ENCODE measurements around the gene CAMTA1.

The CAMTA1 gene

DNA sequence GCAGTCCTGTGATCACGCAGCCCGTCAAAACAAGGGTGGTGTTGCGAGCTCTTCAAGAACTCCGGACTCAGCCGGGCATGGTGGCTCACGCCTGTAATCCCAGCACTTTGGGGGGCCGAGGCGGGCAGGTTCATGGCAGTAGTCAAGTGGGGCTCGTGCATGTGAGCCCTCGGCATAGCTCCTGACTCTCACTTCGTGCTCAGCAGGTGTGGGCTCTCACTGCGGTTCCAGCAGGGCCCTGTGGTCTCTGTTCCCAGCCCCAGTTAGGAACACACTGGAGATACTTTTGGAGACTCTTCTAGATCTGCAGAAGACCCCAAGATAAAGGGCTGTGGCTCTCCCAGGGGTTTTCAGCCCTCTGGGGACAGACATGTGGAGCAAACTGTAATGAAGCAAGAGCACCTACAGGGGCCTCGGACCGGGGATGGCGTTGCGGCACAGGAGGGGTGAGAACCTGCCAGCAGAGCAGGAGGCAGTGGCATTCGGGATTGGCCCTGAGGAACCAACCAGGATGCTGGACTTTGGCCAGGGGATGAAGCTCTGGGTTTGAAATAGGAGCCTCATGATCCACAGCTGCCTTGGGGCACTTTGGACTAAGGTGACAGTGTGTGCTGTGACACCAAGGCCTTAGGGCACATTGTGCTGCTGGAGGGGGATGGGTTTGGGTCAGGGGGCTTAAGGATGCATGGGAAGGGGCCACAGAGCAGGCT is 443.2 kb downstream of the CAMTA1 start:
- no peak for DNase-seq (ENCODE audit: low read depth in 2 of 2)

DNA sequence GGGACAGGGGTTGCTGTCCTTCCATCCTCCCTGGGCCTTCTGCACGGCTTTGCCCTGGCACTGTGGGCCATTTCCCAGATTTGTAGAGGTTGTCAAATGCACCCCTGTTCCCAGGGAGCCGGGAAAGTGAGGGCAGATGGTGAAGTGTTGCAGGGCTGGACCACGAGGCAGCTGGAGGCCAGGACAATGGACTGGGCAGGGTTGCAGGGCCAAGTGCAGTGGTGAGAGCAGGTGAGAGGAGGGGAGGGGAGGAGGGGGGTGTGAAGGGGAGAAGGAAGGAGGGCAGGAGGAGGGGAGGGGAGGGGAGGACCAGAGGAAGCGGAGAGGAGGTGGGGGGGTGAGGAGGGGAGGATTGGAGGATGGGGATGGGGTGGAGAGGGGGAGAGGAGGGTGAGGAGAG is 443.9 kb downstream of the CAMTA1 start:
- DNase-seq (ENCODE audit: low read depth in 2 of 2) = no peak

DNA sequence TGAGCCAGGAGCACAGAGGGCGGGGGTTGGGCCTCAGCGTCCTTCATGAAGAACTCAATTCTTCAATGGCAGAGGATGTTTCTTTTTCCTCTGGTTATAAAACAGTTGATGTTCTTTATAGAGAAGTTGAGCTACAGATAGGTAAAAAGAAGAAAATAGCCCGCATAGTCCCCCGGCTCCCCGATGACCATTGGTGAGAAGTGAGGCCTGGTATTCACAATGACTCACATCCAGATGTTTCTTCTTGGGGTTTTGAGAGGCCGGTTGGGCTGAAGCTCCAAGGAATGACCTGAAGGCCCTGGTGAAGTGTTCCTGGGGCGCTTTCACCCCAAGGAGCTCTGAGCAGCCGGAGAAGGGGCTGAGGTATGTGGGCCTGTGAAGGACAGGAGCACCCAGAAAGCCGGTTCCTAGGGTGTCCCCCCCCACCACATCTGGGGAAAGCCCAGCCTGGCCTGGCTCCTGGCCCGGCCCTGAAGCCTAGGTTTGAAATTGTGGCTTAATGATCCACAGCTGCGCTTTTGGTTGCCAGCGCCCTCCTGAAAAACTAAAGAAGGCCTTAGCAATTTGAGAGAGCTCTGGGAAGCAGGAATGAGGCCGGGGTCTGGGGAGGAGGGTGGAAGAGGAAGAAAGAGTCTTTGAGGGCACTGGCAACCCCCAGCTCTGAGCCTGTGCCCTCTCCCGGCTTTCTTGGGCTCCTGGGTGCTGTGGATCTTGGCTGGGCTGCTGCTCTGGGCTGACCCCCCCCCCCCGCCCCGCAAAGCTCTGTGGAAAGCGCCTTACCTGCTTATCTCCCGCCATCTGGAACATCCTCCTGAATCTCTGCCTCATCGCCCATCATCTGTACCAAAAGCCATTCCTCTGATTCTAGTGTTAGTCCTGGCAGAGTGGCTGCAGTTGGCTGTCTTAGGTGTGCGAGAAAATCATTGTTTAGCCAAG is 444.7 kb downstream of the CAMTA1 start:
- DNase-seq (ENCODE audit: low read depth in 2 of 2) = no peak

DNA sequence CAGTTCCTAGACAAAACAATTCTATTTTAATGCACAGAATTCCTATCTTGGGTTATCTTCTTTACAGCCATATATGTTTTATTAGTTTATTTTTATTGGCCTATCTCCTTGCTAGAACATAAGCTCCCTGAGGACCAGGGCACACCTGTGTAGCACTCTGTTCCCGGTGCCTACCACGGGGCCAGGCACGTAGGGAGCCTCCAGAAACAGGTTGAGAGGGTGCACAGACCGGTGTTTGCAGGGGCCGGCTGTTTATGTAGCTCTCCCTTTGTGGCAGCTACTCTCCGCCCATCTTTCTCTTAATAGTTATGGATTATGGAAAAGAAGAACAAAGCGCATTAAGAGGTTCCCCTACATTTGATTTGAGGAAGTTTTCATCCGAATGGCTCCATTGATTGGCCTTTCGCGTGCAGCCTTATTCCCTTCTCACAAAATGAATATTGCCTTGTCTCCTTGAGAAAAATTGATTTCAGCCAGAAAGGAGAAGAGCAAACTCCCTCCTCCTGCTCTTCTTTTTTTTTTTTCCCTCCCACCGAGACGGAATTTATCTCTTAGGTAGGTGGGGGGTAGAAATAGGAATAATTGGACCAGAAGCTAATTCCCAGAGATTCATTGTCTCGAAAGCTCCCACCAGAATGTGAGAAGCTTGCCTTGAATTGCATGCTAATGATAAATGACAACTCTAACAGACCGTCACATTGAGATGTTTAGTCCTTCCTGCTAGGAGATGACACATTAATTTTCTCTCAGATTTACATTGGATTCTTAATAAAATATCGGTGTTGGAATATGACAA is 447.4 kb downstream of the CAMTA1 start:
- no peak for DNase-seq (ENCODE audit: low read depth in 2 of 2)

DNA sequence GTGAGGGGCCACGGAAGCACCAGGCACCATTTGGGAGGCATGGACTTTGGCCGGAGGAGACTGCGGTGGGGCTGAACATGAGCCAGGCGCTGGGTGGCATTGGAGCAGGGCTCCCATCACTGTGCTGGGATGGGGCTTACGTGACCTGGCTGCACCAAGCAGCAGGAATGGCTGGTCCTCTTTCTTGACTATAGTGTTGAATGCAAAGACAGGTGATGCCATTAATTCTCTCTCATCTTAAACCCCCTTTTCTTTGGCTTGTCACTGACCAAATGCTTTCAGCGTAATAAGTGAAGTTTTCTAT is 447.9 kb downstream of the CAMTA1 start:
- no peak for DNase-seq (ENCODE audit: low read depth in 2 of 2)

GRCh38 chr1:7233646-7234470 is 448.6 kb downstream of the CAMTA1 start:
- DNase-seq (ENCODE audit: low read depth in 2 of 2) = no peak

DNA sequence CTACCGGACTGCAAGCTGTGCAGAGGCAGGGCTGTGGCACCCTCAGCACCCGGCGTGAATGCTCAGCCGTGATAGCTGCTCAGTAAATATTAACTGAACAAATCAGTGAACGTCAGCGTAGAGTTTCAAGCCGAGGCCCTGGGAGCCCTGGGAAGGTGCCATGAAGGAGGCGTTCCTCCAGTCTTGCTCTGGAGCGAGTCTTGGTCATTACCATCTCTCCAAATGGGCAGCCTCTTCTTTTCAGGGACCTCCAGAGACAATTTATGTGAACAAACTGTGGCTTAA is 449.2 kb downstream of the CAMTA1 start:
- DNase-seq (ENCODE audit: low read depth in 2 of 2) = no peak

DNA sequence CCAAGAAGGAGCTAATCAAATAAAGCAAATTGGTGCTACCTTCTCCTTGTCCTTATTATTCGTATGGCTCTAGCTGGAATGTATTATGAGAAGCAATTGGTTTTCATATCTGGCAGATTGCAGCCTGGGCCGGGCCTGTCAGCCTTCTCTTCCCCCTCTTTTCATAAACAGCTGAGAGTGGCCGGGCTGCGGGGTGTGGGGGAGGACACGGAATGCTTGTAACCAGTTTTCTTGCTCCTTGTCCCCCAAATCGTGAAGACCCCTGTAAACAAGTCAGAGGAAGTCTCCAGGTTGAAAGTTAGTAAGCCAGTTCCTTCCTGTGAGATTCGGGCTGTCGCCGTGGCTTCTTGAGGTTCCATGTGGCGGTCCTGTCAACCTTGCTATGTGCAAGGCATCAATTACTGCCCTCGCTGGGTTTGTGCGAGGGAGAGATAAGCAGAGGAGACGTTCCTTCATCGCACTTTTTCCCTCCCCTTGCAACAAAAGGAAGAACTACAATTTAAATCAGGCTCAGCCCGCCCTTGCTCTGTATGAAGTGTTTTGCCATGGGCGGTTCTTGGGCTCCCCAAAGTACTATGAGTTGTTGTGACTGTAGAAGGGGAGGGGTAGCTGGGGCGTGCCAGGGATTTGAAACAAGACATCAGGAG is 450.7 kb downstream of the CAMTA1 start:
- DNase-seq (ENCODE audit: low read depth in 2 of 2) = no peak

- DNase-seq (ENCODE audit: low read depth in 2 of 2) = no peak
These were observed 451.7 kb downstream of the CAMTA1 start for GRCh38 chr1:7236844-7237515.

- no peak for DNase-seq (ENCODE audit: low read depth in 2 of 2)
These were observed 461.9 kb downstream of the CAMTA1 start for GRCh38 chr1:7247158-7247557.

- DNase-seq (ENCODE audit: low read depth in 2 of 2) = no peak
These were observed 462.7 kb downstream of the CAMTA1 start for GRCh38 chr1:7247791-7248548.

- no peak for DNase-seq (ENCODE audit: low read depth in 2 of 2)
These were observed 463.4 kb downstream of the CAMTA1 start for GRCh38 chr1:7248549-7249199.

DNA sequence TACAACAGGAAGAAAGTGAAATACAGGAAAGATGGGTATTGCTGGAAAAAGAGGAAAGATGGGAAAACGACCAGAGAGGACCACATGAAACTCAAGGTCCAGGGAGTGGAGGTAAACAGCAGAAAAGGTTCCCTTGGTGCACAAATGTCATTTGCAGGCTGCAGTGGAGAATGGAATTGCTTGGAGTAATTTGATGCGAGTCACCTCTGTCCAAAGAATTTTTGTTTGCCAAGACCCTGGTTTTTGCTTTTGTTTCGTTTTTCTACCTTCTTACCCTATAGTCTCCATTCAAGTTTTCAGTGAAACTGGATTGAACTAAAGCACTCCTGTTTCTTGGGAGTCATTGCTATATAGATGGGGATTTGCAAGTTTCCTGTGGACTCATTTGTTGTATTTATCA is 464.3 kb downstream of the CAMTA1 start:
- DNase-seq (ENCODE audit: low read depth in 2 of 2) = no peak

GRCh38 chr1:7250176-7250575 is 464.9 kb downstream of the CAMTA1 start:
- no peak for DNase-seq (ENCODE audit: low read depth in 2 of 2)

GRCh38 chr1:7250597-7251453 is 465.6 kb downstream of the CAMTA1 start:
- DNase-seq (ENCODE audit: low read depth in 2 of 2) = no peak

GRCh38 chr1:7251454-7251800 is 466.2 kb downstream of the CAMTA1 start:
- no peak for DNase-seq (ENCODE audit: low read depth in 2 of 2)

GRCh38 chr1:7252411-7253117 is 467.3 kb downstream of the CAMTA1 start:
- no peak for DNase-seq (ENCODE audit: low read depth in 2 of 2)

DNA sequence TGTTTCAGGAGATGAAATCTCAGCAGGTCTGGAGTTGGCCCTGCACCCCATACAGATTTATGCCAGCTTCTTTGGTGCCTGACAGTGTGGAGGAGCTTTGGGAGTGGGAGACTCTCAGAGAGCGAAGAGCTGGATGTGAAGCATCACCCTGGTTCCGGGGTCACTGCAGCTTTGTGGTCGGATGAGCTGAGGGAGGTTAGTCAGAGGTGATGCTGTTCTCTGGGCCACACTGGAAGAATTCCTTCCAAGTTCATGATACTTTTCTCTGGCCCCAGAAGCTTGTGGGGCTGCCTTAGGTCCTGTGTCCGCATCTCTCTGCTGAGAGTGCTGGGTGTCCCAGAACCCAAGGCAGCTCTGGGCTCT is 467.8 kb downstream of the CAMTA1 start:
- DNase-seq (ENCODE audit: low read depth in 2 of 2) = no peak

Measured in activated CD4-positive, alpha-beta T cell treated with anti-CD3 and anti-CD28 coated beads for 24 hours (primary cell).